HG03025 (cell line): Measurements from ENCODE around the gene MRPL39.

Experiments
- ATAC-seq: cut with Tn5 transposase; IDR thresholded peaks from one replicate; pipeline ENCODE4 v1.9.1; 2021; ENCODE audit warnings: mild to moderate bottlenecking, moderate library complexity; ENCODE audit not compliant: unreplicated experiment, low FRiP score

Gene MRPL39

GRCh38 chr21:25615880-25616279, 8.6 kb upstream of the MRPL39 start:
- no peak for ATAC-seq

GRCh38 chr21:25614441-25614840, 7.2 kb upstream of the MRPL39 start:
- no peak for ATAC-seq

GRCh38 chr21:25608044-25608737, 910 bp upstream of the MRPL39 start:
- peak; percentile 75 for ATAC-seq

- no peak for ATAC-seq
These were observed 17.4 kb downstream of the MRPL39 start for GRCh38 chr21:25589887-25590286.

- no peak for ATAC-seq
These were observed 20.5 kb downstream of the MRPL39 start for GRCh38 chr21:25586791-25587190.

- no peak for ATAC-seq
These were observed 21.0 kb downstream of the MRPL39 start for GRCh38 chr21:25586326-25586725.

GRCh38 chr21:25584833-25585676, 22.2 kb downstream of the MRPL39 start:
- no peak for ATAC-seq

- ATAC-seq, result no peak
These were observed 23.7 kb downstream of the MRPL39 start for GRCh38 chr21:25583370-25584130.

- ATAC-seq, result no peak
These were observed 24.4 kb downstream of the MRPL39 start for GRCh38 chr21:25582888-25583287.

GRCh38 chr21:25582164-25582790, 25.0 kb downstream of the MRPL39 start:
- ATAC-seq, result no peak

GRCh38 chr21:25581582-25581981, 25.7 kb downstream of the MRPL39 start:
- ATAC-seq, result no peak

- ATAC-seq, result no peak
These were observed 26.4 kb downstream of the MRPL39 start for GRCh38 chr21:25580912-25581260.

- no peak for ATAC-seq
These were observed 27.9 kb downstream of the MRPL39 start for GRCh38 chr21:25579226-25580013.

GRCh38 chr21:25578056-25578961, 29.0 kb downstream of the MRPL39 start:
- ATAC-seq, result no peak

- ATAC-seq, result no peak
These were observed 29.7 kb downstream of the MRPL39 start for GRCh38 chr21:25577424-25578055.

- peak; percentile 34 for ATAC-seq
These were observed 33.7 kb downstream of the MRPL39 start for GRCh38 chr21:25573409-25574206.

GRCh38 chr21:25572861-25573310, 34.4 kb downstream of the MRPL39 start:
- ATAC-seq, result peak; percentile 46

GRCh38 chr21:25571726-25572121, 35.6 kb downstream of the MRPL39 start:
- ATAC-seq, result no peak
